ENCODE measurements around the gene OSBPL7. TPM values are rescaled to one million over a fixed set of nuclear protein-coding genes. Genes with fewer than 3 reads are reported as not detected.

The OSBPL7 gene
- polyA plus RNA-seq, 1 donor (not counting 4 experiments of a cell fraction or from before 2014, with no cell fraction given) = 1.9 TPM

GRCh38 chr17:47847341-47848197 lies 26.0 kb upstream of the OSBPL7 start:
- Histone ChIP-seq H3K27me3 (ENCODE audit: control insufficient read depth, extremely low read depth, insufficient read depth, low read length) (peaks cover 10% of the 10 kb centered on the region), H3K9me3 (ENCODE audit: control insufficient read depth, low read depth, low read length) (no peaks in the 10 kb centered on the region), H3K79me2 (ENCODE audit: control insufficient read depth, insufficient read depth, low read length) (peaks cover 2% of the 10 kb centered on the region), H3K9ac (ENCODE audit: control insufficient read depth, extremely low read depth, insufficient read depth, low read length) (no peak overlapping the region), H2AFZ (ENCODE audit: control insufficient read depth, low read length) (no peak overlapping the region), H3K36me3 (ENCODE audit: control insufficient read depth in 2 of 2, extremely low read depth in 1 of 2, insufficient read depth in 2 of 2, low read length in 2 of 2) (peaks cover 0 to 1% of the 10 kb centered on the region in 2 experiments), H4K20me1 (ENCODE audit: control insufficient read depth, extremely low read depth, insufficient read depth, low read length) (no peaks in the 10 kb centered on the region), H3K27ac (ENCODE audit: control insufficient read depth, insufficient read depth, low read length) (no peak overlapping the region), H3K4me2 (ENCODE audit: control insufficient read depth, extremely low read depth, insufficient read depth, low read depth, low read length) (peak overlapping the region; percentile 57), H3K9me1 (ENCODE audit: control insufficient read depth, extremely low read depth, insufficient read depth, low read length) (no peaks in the 10 kb centered on the region), H3K4me3 (ENCODE audit: control insufficient read depth in 2 of 3, extremely low read depth in 1 of 3, insufficient read depth in 2 of 3, low read depth in 1 of 3, low read length in 3 of 3) (no peak overlapping the region), H3K4me1 (ENCODE audit: control insufficient read depth, extremely low read depth, insufficient read depth, low read length) (peaks cover 43% of the 10 kb centered on the region)
- no peak for FAIRE-seq
- dilution Hi-C loops (cut with MboI; ENCODE audit: extremely low pct_ligation_motif_present, low sequenced_read_pairs) = no loop called here
- no peak for DNase-seq (ENCODE audit: low read depth, low spot score)
- TF ChIP-seq CTCF (optimal IDR thresholded peaks at IDR 0.05 in 1 of 3, IDR thresholded peaks at IDR 0.05 in 1 of 3, conservative IDR thresholded peaks at IDR 0.05 in 1 of 3; ENCODE audit: extremely low read depth in 1 of 3, insufficient read depth in 2 of 3, low read length in 3 of 3) = peak in 2 of 3 experiments; percentile 56 to 63
- TF ChIP-seq EZH2 (IDR thresholded peaks at IDR 0.05; ENCODE audit: low read length) = no peak

GRCh38 chr17:47846716-47847340 lies 25.2 kb upstream of the OSBPL7 start:
- Histone ChIP-seq H3K79me2 (ENCODE audit: control insufficient read depth, insufficient read depth, low read length) (peaks cover 2% of the 10 kb centered on the region), H3K27ac (ENCODE audit: control insufficient read depth, insufficient read depth, low read length) (no peak overlapping the region), H3K9ac (ENCODE audit: control insufficient read depth, extremely low read depth, insufficient read depth, low read length) (no peak overlapping the region), H3K27me3 (ENCODE audit: control insufficient read depth, extremely low read depth, insufficient read depth, low read length) (peaks cover 3% of the 10 kb centered on the region), H2AFZ (ENCODE audit: control insufficient read depth, low read length) (no peak overlapping the region), H3K9me3 (ENCODE audit: control insufficient read depth, low read depth, low read length) (no peaks in the 10 kb centered on the region), H3K4me3 (ENCODE audit: control insufficient read depth in 2 of 3, extremely low read depth in 1 of 3, insufficient read depth in 2 of 3, low read depth in 1 of 3, low read length in 3 of 3) (peak overlapping the region; percentile 7 to 29 (median 15)), H4K20me1 (ENCODE audit: control insufficient read depth, extremely low read depth, insufficient read depth, low read length) (no peaks in the 10 kb centered on the region), H3K9me1 (ENCODE audit: control insufficient read depth, extremely low read depth, insufficient read depth, low read length) (no peaks in the 10 kb centered on the region), H3K4me1 (ENCODE audit: control insufficient read depth, extremely low read depth, insufficient read depth, low read length) (peaks cover 40% of the 10 kb centered on the region), H3K36me3 (ENCODE audit: control insufficient read depth in 2 of 2, extremely low read depth in 1 of 2, insufficient read depth in 2 of 2, low read length in 2 of 2) (peaks cover 0 to 1% of the 10 kb centered on the region in 2 experiments), H3K4me2 (ENCODE audit: control insufficient read depth, extremely low read depth, insufficient read depth, low read depth, low read length) (peak overlapping the region; percentile 57)
- dilution Hi-C loops (cut with MboI; ENCODE audit: extremely low pct_ligation_motif_present, low sequenced_read_pairs) = no loop called here
- TF ChIP-seq EZH2 (IDR thresholded peaks at IDR 0.05; ENCODE audit: low read length) (no peak), CTCF (optimal IDR thresholded peaks at IDR 0.05 in 1 of 3, IDR thresholded peaks at IDR 0.05 in 1 of 3, conservative IDR thresholded peaks at IDR 0.05 in 1 of 3; ENCODE audit: extremely low read depth in 1 of 3, insufficient read depth in 2 of 3, low read length in 3 of 3) (no peak)
- DNase-seq (ENCODE audit: low read depth, low spot score) = no peak
- no peak for FAIRE-seq

Measured in keratinocyte (primary cell).